C4-2B (cell line): ENCODE measurements around the gene ITLN2.

ENCODE experiments used
- ZFX ChIP-seq: fragments of 450-650 bp; IDR thresholded peaks from 2 replicates; pipeline ENCODE4 v1.6.1; 2017
- TF ChIP-seq, protein P1 (sequence below): fragments of 450-650 bp; conservative IDR thresholded peaks from 2 replicates; pipeline ENCODE4 v1.5.1; 2017; ENCODE audit warnings: mild to moderate bottlenecking

DNA sequence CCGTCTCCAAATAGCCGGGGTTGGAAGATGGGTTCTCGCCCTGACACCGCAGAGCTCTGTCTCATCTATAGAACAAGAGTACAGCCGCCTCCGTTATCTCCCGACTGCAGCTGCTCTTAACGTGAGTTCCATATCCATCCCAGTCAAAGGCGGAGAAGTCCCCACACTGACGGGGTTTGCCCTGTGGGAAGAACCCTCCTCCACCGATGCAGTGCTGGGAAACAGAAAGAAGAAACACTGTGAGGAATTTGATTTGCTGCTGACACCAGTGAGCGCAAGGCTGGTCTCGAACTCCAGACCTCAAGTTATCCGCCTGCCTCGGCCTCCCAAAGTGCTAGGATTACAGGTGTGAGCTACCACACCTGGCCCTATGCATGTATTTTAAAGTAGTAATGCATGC is 9.5 kb downstream of the ITLN2 start:
- TF ChIP-seq, protein P1, sequence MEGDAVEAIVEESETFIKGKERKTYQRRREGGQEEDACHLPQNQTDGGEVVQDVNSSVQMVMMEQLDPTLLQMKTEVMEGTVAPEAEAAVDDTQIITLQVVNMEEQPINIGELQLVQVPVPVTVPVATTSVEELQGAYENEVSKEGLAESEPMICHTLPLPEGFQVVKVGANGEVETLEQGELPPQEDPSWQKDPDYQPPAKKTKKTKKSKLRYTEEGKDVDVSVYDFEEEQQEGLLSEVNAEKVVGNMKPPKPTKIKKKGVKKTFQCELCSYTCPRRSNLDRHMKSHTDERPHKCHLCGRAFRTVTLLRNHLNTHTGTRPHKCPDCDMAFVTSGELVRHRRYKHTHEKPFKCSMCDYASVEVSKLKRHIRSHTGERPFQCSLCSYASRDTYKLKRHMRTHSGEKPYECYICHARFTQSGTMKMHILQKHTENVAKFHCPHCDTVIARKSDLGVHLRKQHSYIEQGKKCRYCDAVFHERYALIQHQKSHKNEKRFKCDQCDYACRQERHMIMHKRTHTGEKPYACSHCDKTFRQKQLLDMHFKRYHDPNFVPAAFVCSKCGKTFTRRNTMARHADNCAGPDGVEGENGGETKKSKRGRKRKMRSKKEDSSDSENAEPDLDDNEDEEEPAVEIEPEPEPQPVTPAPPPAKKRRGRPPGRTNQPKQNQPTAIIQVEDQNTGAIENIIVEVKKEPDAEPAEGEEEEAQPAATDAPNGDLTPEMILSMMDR: no peak
- TF ChIP-seq ZFX: no peak
